Tibial nerve (tissue), 3 donors: Measurements from ENCODE around the gene ERGIC2.

Source experiments
- CTCF ChIP-seq, 5 experiments: fragments of 200-600 bp in 3 of 5; fragments of 450-650 bp in 2 of 5; sonication (generic) in 3 of 5; IDR thresholded peaks; one replicate each; pipeline ENCODE4 v1.5.1; 2016 to 2019; ENCODE audit warnings: antibody characterized with exemption in 5 of 5, mild to moderate bottlenecking in 3 of 5, moderate library complexity in 2 of 5
- POLR2A ChIP-seq, 2 donors: fragments of 450-650 bp; IDR thresholded peaks; one replicate each; pipeline ENCODE4 v1.6.1; 2017; ENCODE audit warnings: antibody characterized with exemption in 2 of 2, mild to moderate bottlenecking in 2 of 2, moderate library complexity in 2 of 2

GRCh38 chr12:29329411-29329810 is 51.6 kb downstream of the ERGIC2 start:
- TF ChIP-seq CTCF (IDR thresholded peaks at IDR 0.05) (no peak), POLR2A (IDR thresholded peaks at IDR 0.05) (no peak)
